ENCODE measurements around the gene REM1. TPM values are rescaled to one million over a fixed set of nuclear protein-coding genes. Genes with fewer than 3 reads are reported as not detected.
A peak's percentile ranks its signal among the peaks of the same experiment; 100 is the strongest.

REM1 gene
- total and polyA plus RNA-seq, 2 donors from 2014 or later, result 2.0 to 2.5 TPM

- H3K27me3 ChIP-seq (ENCODE audit: control insufficient read depth, insufficient read depth, low read length), result peaks cover 2% of the 10 kb centered on the region
- DNase-seq (no peak), FAIRE-seq (no peak)
These were observed 14.1 kb downstream of the REM1 start for GRCh38 chr20:31489152-31489551.

DNA sequence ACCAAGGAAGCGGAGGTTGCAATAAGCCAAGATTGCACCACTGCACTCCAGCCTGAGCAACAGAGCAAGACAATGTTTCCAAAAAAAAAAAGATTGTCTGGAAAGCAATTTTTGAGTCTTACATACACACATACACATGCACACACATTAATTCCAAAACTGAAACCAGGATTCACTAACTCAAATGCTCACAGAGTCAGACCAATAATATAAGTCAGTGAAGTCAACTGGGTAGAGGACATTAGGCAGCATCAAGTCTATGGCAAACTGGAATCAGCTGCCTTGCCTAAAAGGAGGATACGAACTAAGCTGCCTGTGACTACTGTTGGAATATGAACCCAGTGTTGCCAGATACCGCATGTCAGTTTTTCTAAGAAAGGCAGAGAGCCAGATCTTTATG lies 15.7 kb downstream of the REM1 start:
- Histone ChIP-seq H3K4me1 (ENCODE audit: control insufficient read depth in 2 of 3, insufficient read depth in 2 of 3, low read depth in 1 of 3, low read length in 3 of 3) (peaks cover 0 to 2% (median 0%) of the 10 kb centered on the region in 3 donors), H3K9me3 (ENCODE audit: control insufficient read depth in 2 of 3, insufficient read depth in 1 of 3, low read length in 3 of 3) (no peaks in the 10 kb centered on the region), H3K27ac (ENCODE audit: low read depth in 2 of 2, low read length in 2 of 2) (no peak overlapping the region), H3K36me3 (ENCODE audit: control insufficient read depth in 2 of 3, insufficient read depth in 3 of 3, low read length in 3 of 3) (no peaks in the 10 kb centered on the region), H3K9ac (ENCODE audit: low read length in 3 of 3) (no peak overlapping the region), H3K27me3 (ENCODE audit: control insufficient read depth, insufficient read depth, low read length) (no peaks in the 10 kb centered on the region), H3K4me3 (ENCODE audit: low read length in 3 of 3) (no peak overlapping the region)
- no peak for FAIRE-seq
- intact Hi-C loops (cut with DNase I), result no loop called here
- DNase-seq, result no peak
- TF ChIP-seq, protein P1, sequence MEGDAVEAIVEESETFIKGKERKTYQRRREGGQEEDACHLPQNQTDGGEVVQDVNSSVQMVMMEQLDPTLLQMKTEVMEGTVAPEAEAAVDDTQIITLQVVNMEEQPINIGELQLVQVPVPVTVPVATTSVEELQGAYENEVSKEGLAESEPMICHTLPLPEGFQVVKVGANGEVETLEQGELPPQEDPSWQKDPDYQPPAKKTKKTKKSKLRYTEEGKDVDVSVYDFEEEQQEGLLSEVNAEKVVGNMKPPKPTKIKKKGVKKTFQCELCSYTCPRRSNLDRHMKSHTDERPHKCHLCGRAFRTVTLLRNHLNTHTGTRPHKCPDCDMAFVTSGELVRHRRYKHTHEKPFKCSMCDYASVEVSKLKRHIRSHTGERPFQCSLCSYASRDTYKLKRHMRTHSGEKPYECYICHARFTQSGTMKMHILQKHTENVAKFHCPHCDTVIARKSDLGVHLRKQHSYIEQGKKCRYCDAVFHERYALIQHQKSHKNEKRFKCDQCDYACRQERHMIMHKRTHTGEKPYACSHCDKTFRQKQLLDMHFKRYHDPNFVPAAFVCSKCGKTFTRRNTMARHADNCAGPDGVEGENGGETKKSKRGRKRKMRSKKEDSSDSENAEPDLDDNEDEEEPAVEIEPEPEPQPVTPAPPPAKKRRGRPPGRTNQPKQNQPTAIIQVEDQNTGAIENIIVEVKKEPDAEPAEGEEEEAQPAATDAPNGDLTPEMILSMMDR (IDR thresholded peaks at IDR 0.05; ENCODE audit: borderline replicate concordance, extremely low read depth, insufficient read depth), result no peak

More at GRCh38 chr20:31489152-31489551, 14.1 kb downstream of the REM1 start:
- Histone ChIP-seq H3K9me3 (ENCODE audit: control insufficient read depth in 2 of 3, insufficient read depth in 1 of 3, low read length in 3 of 3) (no peaks in the 10 kb centered on the region), H3K36me3 (ENCODE audit: control insufficient read depth in 2 of 3, insufficient read depth in 3 of 3, low read length in 3 of 3) (no peaks in the 10 kb centered on the region), H3K9ac (ENCODE audit: low read length in 3 of 3) (no peak overlapping the region), H3K4me1 (ENCODE audit: control insufficient read depth in 2 of 3, insufficient read depth in 2 of 3, low read depth in 1 of 3, low read length in 3 of 3) (peaks cover 0 to 2% (median 0%) of the 10 kb centered on the region in 3 donors), H3K4me3 (ENCODE audit: low read length in 3 of 3) (no peak overlapping the region), H3K27ac (ENCODE audit: low read depth in 2 of 2, low read length in 2 of 2) (no peak overlapping the region)
- intact Hi-C loops (cut with DNase I), result no loop called here
- TF ChIP-seq, protein P1 (IDR thresholded peaks at IDR 0.05; ENCODE audit: borderline replicate concordance, extremely low read depth, insufficient read depth), result no peak

- Histone ChIP-seq H3K9me3 (ENCODE audit: control insufficient read depth in 2 of 3, insufficient read depth in 1 of 3, low read length in 3 of 3) (no peaks in the 10 kb centered on the region), H3K27me3 (ENCODE audit: control insufficient read depth, insufficient read depth, low read length) (no peaks in the 10 kb centered on the region)
- TF ChIP-seq, protein P1 (IDR thresholded peaks at IDR 0.05; ENCODE audit: borderline replicate concordance, extremely low read depth, insufficient read depth), result no peak
These were observed 19.0 kb downstream of the REM1 start for GRCh38 chr20:31494131-31494530.

DNA sequence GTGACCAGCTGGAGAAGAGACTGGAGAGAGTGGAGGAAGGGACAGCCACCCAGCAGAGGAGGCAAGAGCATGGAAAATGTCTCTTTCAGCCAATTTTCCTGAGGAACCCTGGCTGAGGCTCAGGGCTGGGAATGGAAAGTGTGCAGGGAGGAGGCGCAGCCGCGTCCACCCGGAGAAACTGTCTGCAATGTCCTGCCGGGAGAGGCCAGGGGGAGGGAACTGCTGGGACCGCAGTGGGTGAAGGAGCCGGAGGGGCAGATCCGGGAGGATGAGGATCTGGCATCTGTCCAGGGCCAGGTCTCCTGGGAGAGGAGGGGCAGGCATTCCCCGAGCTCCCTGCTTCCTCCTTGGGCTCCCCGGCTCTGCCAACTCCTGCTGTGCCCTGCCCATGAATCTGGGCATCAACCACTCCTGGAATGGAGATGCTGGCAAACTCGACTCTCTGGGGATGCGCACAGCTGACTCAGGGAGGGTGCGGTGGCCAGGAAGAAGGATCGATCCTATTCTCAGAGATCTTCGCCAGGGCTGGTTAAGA lies 21.7 kb downstream of the REM1 start:
- H3K27ac ChIP-seq (ENCODE audit: low read depth in 2 of 2, low read length in 2 of 2), result peak overlapping the region; percentile 22 to 47
- intact Hi-C loops (cut with DNase I), result no loop called here
- no peak overlapping the region for H3K9ac ChIP-seq (ENCODE audit: low read length in 3 of 3)
- no peaks in the 10 kb centered on the region for H3K36me3 ChIP-seq (ENCODE audit: control insufficient read depth in 2 of 3, insufficient read depth in 3 of 3, low read length in 3 of 3)
- peaks cover 0 to 3% (median 0%) of the 10 kb centered on the region in 3 donors for H3K4me1 ChIP-seq (ENCODE audit: control insufficient read depth in 2 of 3, insufficient read depth in 2 of 3, low read depth in 1 of 3, low read length in 3 of 3)
- TF ChIP-seq, protein P1 (IDR thresholded peaks at IDR 0.05; ENCODE audit: borderline replicate concordance, extremely low read depth, insufficient read depth), result no peak
- FAIRE-seq (no peak), DNase-seq (peak in 2 of 5 donors; percentile 53 to 94)
- H3K4me3 ChIP-seq (ENCODE audit: low read length in 3 of 3), result no peak overlapping the region
- H3K27me3 ChIP-seq (ENCODE audit: control insufficient read depth, insufficient read depth, low read length), result no peaks in the 10 kb centered on the region
- H3K9me3 ChIP-seq (ENCODE audit: control insufficient read depth in 2 of 3, insufficient read depth in 1 of 3, low read length in 3 of 3), result no peaks in the 10 kb centered on the region

More at GRCh38 chr20:31494131-31494530, 19.0 kb downstream of the REM1 start:
- FAIRE-seq (no peak), DNase-seq (peak in 1 of 5 donors; percentile 45)
- H3K4me3 ChIP-seq (ENCODE audit: low read length in 3 of 3), result no peak overlapping the region
- intact Hi-C loops (cut with DNase I), result no loop called here
- H3K27ac ChIP-seq (ENCODE audit: low read depth in 2 of 2, low read length in 2 of 2), result no peak overlapping the region
- H3K9ac ChIP-seq (ENCODE audit: low read length in 3 of 3), result no peak overlapping the region
- H3K36me3 ChIP-seq (ENCODE audit: control insufficient read depth in 2 of 3, insufficient read depth in 3 of 3, low read length in 3 of 3), result no peaks in the 10 kb centered on the region
- H3K4me1 ChIP-seq (ENCODE audit: control insufficient read depth in 2 of 3, insufficient read depth in 2 of 3, low read depth in 1 of 3, low read length in 3 of 3), result peaks cover 0 to 3% (median 0%) of the 10 kb centered on the region in 3 donors
